GM18519 (cell line): ENCODE results near the gene PERM1.
"Not testable (repeated sequence)": the region's sequence is repeated elsewhere in the genome, so short reads cannot be mapped to it uniquely, and the experiment has no call there.

Source experiments
- ATAC-seq: cut with Tn5 transposase; IDR thresholded peaks from one replicate; pipeline ENCODE4 v1.9.1; 2021; ENCODE audit warnings: mild to moderate bottlenecking, moderate library complexity; ENCODE audit not compliant: unreplicated experiment, low FRiP score

Gene PERM1

GRCh38 chr1:1017397-1018320 lies 35.8 kb upstream of the PERM1 start:
- ATAC-seq = not testable (repeated sequence)

- ATAC-seq = no peak
Observed at GRCh38 chr1:1014799-1015681, 33.1 kb upstream of the PERM1 start.

- no peak for ATAC-seq
Observed at GRCh38 chr1:1013922-1014648, 32.2 kb upstream of the PERM1 start.

- peak; percentile 65 for ATAC-seq
Observed at GRCh38 chr1:1013105-1013921, 31.4 kb upstream of the PERM1 start, which contains the start of gene ISG15. Gene ISG15 (plus strand): TSS chr1:1013497. CDS start chr1:1013574, 77 bp downstream.

- ATAC-seq = not testable (repeated sequence)
Observed at GRCh38 chr1:1012736-1013104, 30.8 kb upstream of the PERM1 start.

- no peak for ATAC-seq
Observed at GRCh38 chr1:1011396-1011949, 29.6 kb upstream of the PERM1 start.

- not testable (repeated sequence) for ATAC-seq
Observed at GRCh38 chr1:1010131-1010530, 28.2 kb upstream of the PERM1 start.

GRCh38 chr1:1006305-1007159 lies 24.6 kb upstream of the PERM1 start:
- ATAC-seq = no peak

GRCh38 chr1:1005774-1006304 lies 23.9 kb upstream of the PERM1 start:
- no peak for ATAC-seq

GRCh38 chr1:1004780-1005697 lies 23.1 kb upstream of the PERM1 start:
- no peak for ATAC-seq

GRCh38 chr1:1004420-1004779 lies 22.5 kb upstream of the PERM1 start:
- no peak for ATAC-seq

GRCh38 chr1:1003618-1004419 lies 21.9 kb upstream of the PERM1 start:
- ATAC-seq = no peak

GRCh38 chr1:1001057-1001783 lies 19.3 kb upstream of the PERM1 start:
- ATAC-seq = no peak

GRCh38 chr1:1000357-1001056 lies 18.6 kb upstream of the PERM1 start:
- ATAC-seq = no peak

- no peak for ATAC-seq
Observed at GRCh38 chr1:999725-1000356, 17.9 kb upstream of the PERM1 start, which contains the start of gene HES4. Gene HES4 (minus strand): TSS chr1:1000097. CDS start chr1:999973, 124 bp downstream.
